HepG2 (cell line): ENCODE results near the gene WDR54. TPM values are rescaled to one million over a fixed set of nuclear protein-coding genes. Genes with fewer than 3 reads are reported as not detected.

Experiments used
- CSRNP2 ChIP-seq: sonication (generic); formaldehyde crosslinking; conservative IDR thresholded peaks from 2 replicates; pipeline ENCODE4 v1.8.0; 2022; ENCODE audit warnings: low read depth, missing genetic modification reagents
- ESRRA ChIP-seq: sonication (generic); formaldehyde crosslinking; IDR thresholded peaks from 2 replicates; pipeline ENCODE4 v1.5.1; 2020; ENCODE audit warnings: mild to moderate bottlenecking, low read depth, missing genetic modification reagents
- HINFP ChIP-seq: sonication (generic); formaldehyde crosslinking; IDR thresholded peaks from 2 replicates; pipeline ENCODE4 v1.4.0; 2020; ENCODE audit warnings: low read depth, mild to moderate bottlenecking, missing genetic modification reagents
- KDM1A ChIP-seq: IDR thresholded peaks from 2 replicates; pipeline ENCODE4 v1.6.1; 2016; ENCODE audit warnings: missing compliant biosample characterization
- NR1H2 ChIP-seq: sonication (generic); formaldehyde crosslinking; IDR thresholded peaks from 2 replicates; pipeline ENCODE4 v1.8.1; 2022; ENCODE audit warnings: low read depth, missing genetic modification reagents, borderline replicate concordance
- PREB ChIP-seq: sonication (generic); formaldehyde crosslinking; IDR thresholded peaks from 2 replicates; pipeline ENCODE4 v1.4.0; 2020; ENCODE audit warnings: missing genetic modification reagents
- RFX5 ChIP-seq: IDR thresholded peaks from 2 replicates; pipeline ENCODE4 v1.6.1; 2011; ENCODE audit warnings: low read depth, low read length, improper control_type of control experiment
- SNRNP70 ChIP-seq: fragments of 200-400 bp; formaldehyde crosslinking; IDR thresholded peaks from 2 replicates; pipeline ENCODE4 v1.6.1; 2017; ENCODE audit warnings: mild to moderate bottlenecking, low read depth, low read length, moderate library complexity
- ZBTB26 ChIP-seq: IDR thresholded peaks from 2 replicates; pipeline ENCODE4 v1.6.1; 2016; ENCODE audit warnings: missing compliant biosample characterization, missing genetic modification reagents, borderline replicate concordance
- ZNF10 ChIP-seq: sonication (generic); formaldehyde crosslinking; IDR thresholded peaks from 2 replicates; pipeline ENCODE4 v1.4.0; 2020; ENCODE audit warnings: mild to moderate bottlenecking, low read depth, missing genetic modification reagents, borderline replicate concordance
- ZNF318 ChIP-seq: sonication (generic); formaldehyde crosslinking; IDR thresholded peaks from 2 replicates; pipeline ENCODE4 v1.4.0; 2020; ENCODE audit warnings: mild to moderate bottlenecking, missing genetic modification reagents
- ZSCAN25 ChIP-seq: sonication (generic); formaldehyde crosslinking; IDR thresholded peaks from 2 replicates; pipeline ENCODE4 v1.8.0; 2022; ENCODE audit warnings: mild to moderate bottlenecking, missing genetic modification reagents
- polyA plus RNA-seq, 8 experiments: library from polyadenylated mRNA; depleted of rRNA in 3 of 8; stranded (reverse) in 7 of 8; unstranded in 1 of 8; fragments of >200 nt; fragmentation: Illumina TruSeq in 4 of 8; extraction: Trizol in 4 of 8; gene quantifications; 2 replicates each; pipeline versions ENCODE4 v1.2.1 to v1.2.3, GENCODE V29; 2011 to 2016; ENCODE audit warnings: low read depth in 4 of 8, missing spikeins in 1 of 8, mixed read lengths in 1 of 8; ENCODE audit not compliant: insufficient read depth in 1 of 8
- total RNA-seq, 5 experiments: library from RNA; depleted of rRNA; stranded (reverse); fragments of >200 nt; fragmentation: Illumina TruSeq; extraction: Trizol; gene quantifications; 2 replicates each; pipeline ENCODE4 v1.2.3, GENCODE V29; 2016; ENCODE audit warnings: low read depth in 1 of 5

Gene WDR54
- total and polyA plus RNA-seq, 2 of the 13 experiments (the other 11 are each of a cell fraction or from before 2014, with no cell fraction given) = 2.0 to 17.3 TPM

- peak; percentile 80 for TF ChIP-seq HINFP (CRISPR knock-in tag)
- no peak for TF ChIP-seq ZNF10 (CRISPR knock-in tag)
- no peak; the same call in 1 of the 2 replicates for TF ChIP-seq KDM1A (CRISPR knock-in tag)
- peak; percentile 96 for TF ChIP-seq ESRRA (CRISPR knock-in tag)
- TF ChIP-seq NR1H2 = peak; percentile 62; the same call in 1 of the 2 replicates
- 0 out of 2 replicates have a peak, but pooled peaks have one; percentile 51 for TF ChIP-seq PREB (CRISPR knock-in tag)
- no peak for TF ChIP-seq ZBTB26 (CRISPR knock-in tag)
- TF ChIP-seq ZNF318 (CRISPR knock-in tag) = peak; percentile 58; the same call in 1 of the 2 replicates
- no peak for TF ChIP-seq RFX5
- TF ChIP-seq ZSCAN25 = peak; percentile 85
- TF ChIP-seq CSRNP2 = no peak
- TF ChIP-seq SNRNP70 = no peak
Observed at GRCh38 chr2:74440378-74441169, 19.0 kb downstream of the WDR54 start (continued).
